ENCODE data around the gene KCNQ1.

- no peak for TF ChIP-seq CTCF (IDR thresholded peaks at IDR 0.05; ENCODE audit: insufficient read depth, low read length, poor library complexity, severe bottlenecking)
- TF ChIP-seq EZH2phosphoT487 (conservative IDR thresholded peaks at IDR 0.05; ENCODE audit: low read length), result no peak
Observed at GRCh38 chr11:2775626-2776350, 331.0 kb downstream of the KCNQ1 start.
